Measurements from ENCODE around the gene STARD10. TPM values are rescaled to one million over a fixed set of nuclear protein-coding genes. Genes with fewer than 3 reads are reported as not detected.

The STARD10 gene
- total and polyA plus RNA-seq, 2 experiments from 2014 or later = 16.6 to 20.5 TPM

DNA sequence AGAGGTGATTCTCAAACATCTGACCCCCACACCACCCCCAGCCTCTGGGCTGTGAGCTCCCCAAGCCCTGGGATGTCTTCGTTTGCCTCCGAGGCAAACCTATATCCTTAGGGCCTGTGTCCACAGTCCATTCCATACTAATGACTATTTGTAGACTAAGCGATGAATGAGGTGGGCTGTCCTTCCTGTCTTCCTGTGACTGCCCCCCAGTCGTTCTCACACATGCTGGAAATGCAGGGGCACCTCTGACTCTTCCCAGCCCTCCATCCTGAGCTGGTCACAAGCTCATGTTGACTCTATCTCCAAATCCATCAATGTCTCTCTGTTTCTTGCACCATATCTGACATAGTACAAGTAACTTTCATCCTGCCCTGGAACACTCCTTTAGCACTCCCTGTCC, 25.1 kb upstream of the STARD10 start (continued):
- TF ChIP-seq, protein P1, sequence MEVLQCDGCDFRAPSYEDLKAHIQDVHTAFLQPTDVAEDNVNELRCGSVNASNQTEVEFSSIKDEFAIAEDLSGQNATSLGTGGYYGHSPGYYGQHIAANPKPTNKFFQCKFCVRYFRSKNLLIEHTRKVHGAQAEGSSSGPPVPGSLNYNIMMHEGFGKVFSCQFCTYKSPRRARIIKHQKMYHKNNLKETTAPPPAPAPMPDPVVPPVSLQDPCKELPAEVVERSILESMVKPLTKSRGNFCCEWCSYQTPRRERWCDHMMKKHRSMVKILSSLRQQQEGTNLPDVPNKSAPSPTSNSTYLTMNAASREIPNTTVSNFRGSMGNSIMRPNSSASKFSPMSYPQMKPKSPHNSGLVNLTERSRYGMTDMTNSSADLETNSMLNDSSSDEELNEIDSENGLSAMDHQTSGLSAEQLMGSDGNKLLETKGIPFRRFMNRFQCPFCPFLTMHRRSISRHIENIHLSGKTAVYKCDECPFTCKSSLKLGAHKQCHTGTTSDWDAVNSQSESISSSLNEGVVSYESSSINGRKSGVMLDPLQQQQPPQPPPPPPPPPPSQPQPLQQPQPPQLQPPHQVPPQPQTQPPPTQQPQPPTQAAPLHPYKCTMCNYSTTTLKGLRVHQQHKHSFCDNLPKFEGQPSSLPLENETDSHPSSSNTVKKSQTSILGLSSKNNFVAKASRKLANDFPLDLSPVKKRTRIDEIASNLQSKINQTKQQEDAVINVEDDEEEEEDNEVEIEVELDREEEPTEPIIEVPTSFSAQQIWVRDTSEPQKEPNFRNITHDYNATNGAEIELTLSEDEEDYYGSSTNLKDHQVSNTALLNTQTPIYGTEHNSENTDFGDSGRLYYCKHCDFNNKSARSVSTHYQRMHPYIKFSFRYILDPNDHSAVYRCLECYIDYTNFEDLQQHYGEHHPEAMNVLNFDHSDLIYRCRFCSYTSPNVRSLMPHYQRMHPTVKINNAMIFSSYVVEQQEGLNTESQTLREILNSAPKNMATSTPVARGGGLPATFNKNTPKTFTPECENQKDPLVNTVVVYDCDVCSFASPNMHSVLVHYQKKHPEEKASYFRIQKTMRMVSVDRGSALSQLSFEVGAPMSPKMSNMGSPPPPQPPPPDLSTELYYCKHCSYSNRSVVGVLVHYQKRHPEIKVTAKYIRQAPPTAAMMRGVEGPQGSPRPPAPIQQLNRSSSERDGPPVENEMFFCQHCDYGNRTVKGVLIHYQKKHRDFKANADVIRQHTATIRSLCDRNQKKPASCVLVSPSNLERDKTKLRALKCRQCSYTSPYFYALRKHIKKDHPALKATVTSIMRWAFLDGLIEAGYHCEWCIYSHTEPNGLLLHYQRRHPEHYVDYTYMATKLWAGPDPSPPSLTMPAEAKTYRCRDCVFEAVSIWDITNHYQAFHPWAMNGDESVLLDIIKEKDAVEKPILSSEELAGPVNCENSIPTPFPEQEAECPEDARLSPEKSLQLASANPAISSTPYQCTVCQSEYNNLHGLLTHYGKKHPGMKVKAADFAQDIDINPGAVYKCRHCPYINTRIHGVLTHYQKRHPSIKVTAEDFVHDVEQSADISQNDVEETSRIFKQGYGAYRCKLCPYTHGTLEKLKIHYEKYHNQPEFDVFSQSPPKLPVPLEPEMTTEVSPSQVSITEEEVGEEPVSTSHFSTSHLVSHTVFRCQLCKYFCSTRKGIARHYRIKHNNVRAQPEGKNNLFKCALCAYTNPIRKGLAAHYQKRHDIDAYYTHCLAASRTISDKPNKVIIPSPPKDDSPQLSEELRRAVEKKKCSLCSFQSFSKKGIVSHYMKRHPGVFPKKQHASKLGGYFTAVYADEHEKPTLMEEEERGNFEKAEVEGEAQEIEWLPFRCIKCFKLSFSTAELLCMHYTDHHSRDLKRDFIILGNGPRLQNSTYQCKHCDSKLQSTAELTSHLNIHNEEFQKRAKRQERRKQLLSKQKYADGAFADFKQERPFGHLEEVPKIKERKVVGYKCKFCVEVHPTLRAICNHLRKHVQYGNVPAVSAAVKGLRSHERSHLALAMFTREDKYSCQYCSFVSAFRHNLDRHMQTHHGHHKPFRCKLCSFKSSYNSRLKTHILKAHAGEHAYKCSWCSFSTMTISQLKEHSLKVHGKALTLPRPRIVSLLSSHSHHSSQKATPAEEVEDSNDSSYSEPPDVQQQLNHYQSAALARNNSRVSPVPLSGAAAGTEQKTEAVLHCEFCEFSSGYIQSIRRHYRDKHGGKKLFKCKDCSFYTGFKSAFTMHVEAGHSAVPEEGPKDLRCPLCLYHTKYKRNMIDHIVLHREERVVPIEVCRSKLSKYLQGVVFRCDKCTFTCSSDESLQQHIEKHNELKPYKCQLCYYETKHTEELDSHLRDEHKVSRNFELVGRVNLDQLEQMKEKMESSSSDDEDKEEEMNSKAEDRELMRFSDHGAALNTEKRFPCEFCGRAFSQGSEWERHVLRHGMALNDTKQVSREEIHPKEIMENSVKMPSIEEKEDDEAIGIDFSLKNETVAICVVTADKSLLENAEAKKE (CRISPR knock-in tag; IDR thresholded peaks at IDR 0.05) = no peak

DNA sequence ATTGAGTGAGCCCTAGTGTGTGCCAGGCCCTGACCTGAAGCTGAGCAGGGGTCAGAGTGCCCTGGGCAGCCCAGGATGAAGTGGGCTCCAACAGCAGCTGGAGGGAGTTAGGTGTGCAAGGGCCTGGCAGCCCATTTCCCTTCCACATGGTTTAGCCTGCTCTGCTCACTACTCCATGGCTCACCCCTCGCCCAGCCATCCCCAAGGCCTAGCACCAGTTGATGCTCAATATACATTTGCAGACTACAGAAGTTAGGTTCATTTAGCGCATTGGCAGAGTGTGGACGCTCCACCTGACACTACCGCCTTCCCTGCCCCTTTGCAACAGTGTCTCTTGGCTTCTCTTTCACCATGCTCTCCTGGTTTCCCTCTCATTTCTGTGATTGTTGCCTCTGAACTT, 24.1 kb upstream of the STARD10 start:
- no peaks in the 10 kb centered on the region for H3K36me3 ChIP-seq (ENCODE audit: insufficient read depth)
- H3K27me3 ChIP-seq (ENCODE audit: insufficient read depth) = peaks cover 20% of the 10 kb centered on the region
- peaks cover 8% of the 10 kb centered on the region; the same call in 1 of the 2 replicates for H3K4me1 ChIP-seq (ENCODE audit: insufficient read depth)
- no peak overlapping the region for H2AFZ ChIP-seq
- no peaks in the 10 kb centered on the region for H3K79me2 ChIP-seq (replicated peaks; ENCODE audit: insufficient read depth)
- H3K4me3 Mint-ChIP-seq = no peak overlapping the region; the same call in 2 of the 3 replicates
- H3K9me2 ChIP-seq (ENCODE audit: insufficient read depth) = no peaks in the 10 kb centered on the region
- H3K4me3 ChIP-seq = no peak overlapping the region
- no peak overlapping the region for H3K27ac Mint-ChIP-seq
- H3K36me3 Mint-ChIP-seq (ENCODE audit: low read depth) = peaks cover 6% of the 10 kb centered on the region; the same call in 1 of the 3 replicates
- H3F3A ChIP-seq (replicated peaks; ENCODE audit: low read depth) = peaks cover 15% of the 10 kb centered on the region
- peaks cover 35% of the 10 kb centered on the region for H3K4me1 Mint-ChIP-seq
- peaks cover 29% of the 10 kb centered on the region for H3K27me3 Mint-ChIP-seq (ENCODE audit: insufficient read depth, low read depth, poor library complexity)
- TF ChIP-seq POLR2AphosphoS5 (IDR thresholded peaks at IDR 0.05; ENCODE audit: low read depth) = no peak
- H3K4me2 ChIP-seq = no peak overlapping the region
- no peaks in the 10 kb centered on the region for H3K9me3 Mint-ChIP-seq
- H3K27ac ChIP-seq (ENCODE audit: low read depth) = no peak overlapping the region
- no peak for ATAC-seq
- no peak for DNase-seq (ENCODE audit: low spot score)
- no peaks in the 10 kb centered on the region for H4K20me1 ChIP-seq (replicated peaks; ENCODE audit: insufficient read depth)

DNA sequence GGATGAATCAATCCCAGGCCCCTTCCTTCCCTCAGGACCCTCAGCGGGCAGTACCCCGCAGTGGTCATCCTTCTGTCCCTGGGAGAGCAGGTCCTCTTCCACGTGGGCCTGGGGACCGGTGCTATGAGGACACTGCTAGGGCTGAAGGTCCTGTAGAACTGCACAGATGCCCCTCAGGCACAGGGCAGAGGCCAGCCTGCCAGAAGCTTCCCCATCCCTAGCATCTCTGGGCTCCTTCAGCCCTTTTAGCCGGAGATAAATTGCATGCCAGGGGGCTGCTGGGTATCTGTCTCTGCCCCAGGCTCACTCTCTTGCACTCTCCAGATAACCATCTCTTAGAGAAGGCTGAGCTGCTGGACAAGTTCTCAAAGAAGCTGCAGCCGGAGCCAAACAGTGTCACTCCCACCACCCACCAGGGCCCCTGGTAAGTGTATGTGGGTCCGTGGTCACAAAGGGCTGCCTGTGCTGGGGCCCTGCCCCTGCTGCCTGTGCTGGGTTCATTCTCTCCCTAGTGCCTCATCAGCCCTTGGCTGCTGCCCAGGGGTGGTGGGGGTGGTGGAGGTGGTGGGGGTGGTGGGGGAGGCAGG, 22.6 kb upstream of the STARD10 start:
- Histone ChIP-seq H3K79me2 (replicated peaks; ENCODE audit: insufficient read depth) (peaks cover 7% of the 10 kb centered on the region; the same call in 1 of the 2 replicates), H3K27me3 (ENCODE audit: insufficient read depth) (peaks cover 15% of the 10 kb centered on the region; the same call in 1 of the 2 replicates), H3K4me1 (ENCODE audit: insufficient read depth) (peaks cover 15% of the 10 kb centered on the region; the same call in 1 of the 2 replicates), H2AFZ (no peak overlapping the region), H3K36me3 (ENCODE audit: insufficient read depth) (0 out of 2 replicates have a peak, but pooled peaks cover 3% of the 10 kb centered on the region), H4K20me1 (replicated peaks; ENCODE audit: insufficient read depth) (no peaks in the 10 kb centered on the region; the same call in 1 of the 2 replicates), H3K9me2 (ENCODE audit: insufficient read depth) (no peaks in the 10 kb centered on the region), H3K4me2 (no peak overlapping the region), H3K4me3 (no peak overlapping the region), H3F3A (replicated peaks; ENCODE audit: low read depth) (peaks cover 15% of the 10 kb centered on the region), H3K27ac (ENCODE audit: low read depth) (no peak overlapping the region)
- Mint-ChIP-seq H3K27ac (no peak overlapping the region), H3K4me3 (no peak overlapping the region), H3K36me3 (ENCODE audit: low read depth) (peaks cover 15% of the 10 kb centered on the region; the same call in 1 of the 3 replicates), H3K27me3 (ENCODE audit: insufficient read depth, low read depth, poor library complexity) (peaks cover 26% of the 10 kb centered on the region), H3K9me3 (no peaks in the 10 kb centered on the region), H3K4me1 (peaks cover 44% of the 10 kb centered on the region)
- ATAC-seq = no peak
- DNase-seq (ENCODE audit: low spot score) = no peak
- TF ChIP-seq CREB1 (CRISPR knock-in tag; IDR thresholded peaks at IDR 0.05; ENCODE audit: low read depth) (no peak), EZH2 (IDR thresholded peaks at IDR 0.05; ENCODE audit: low read depth, unreplicated experiment) (no peak), EZH2phosphoT487 (IDR thresholded peaks at IDR 0.05; ENCODE audit: unreplicated experiment) (no peak), ZNF331 (CRISPR knock-in tag; IDR thresholded peaks at IDR 0.05; ENCODE audit: low read depth) (no peak), POLR2AphosphoS5 (IDR thresholded peaks at IDR 0.05; ENCODE audit: low read depth) (no peak), STAT1 (IDR thresholded peaks at IDR 0.05; ENCODE audit: unreplicated experiment) (no peak), ZNF114 (CRISPR knock-in tag; IDR thresholded peaks at IDR 0.05) (no peak)
- TF ChIP-seq, protein P2, sequence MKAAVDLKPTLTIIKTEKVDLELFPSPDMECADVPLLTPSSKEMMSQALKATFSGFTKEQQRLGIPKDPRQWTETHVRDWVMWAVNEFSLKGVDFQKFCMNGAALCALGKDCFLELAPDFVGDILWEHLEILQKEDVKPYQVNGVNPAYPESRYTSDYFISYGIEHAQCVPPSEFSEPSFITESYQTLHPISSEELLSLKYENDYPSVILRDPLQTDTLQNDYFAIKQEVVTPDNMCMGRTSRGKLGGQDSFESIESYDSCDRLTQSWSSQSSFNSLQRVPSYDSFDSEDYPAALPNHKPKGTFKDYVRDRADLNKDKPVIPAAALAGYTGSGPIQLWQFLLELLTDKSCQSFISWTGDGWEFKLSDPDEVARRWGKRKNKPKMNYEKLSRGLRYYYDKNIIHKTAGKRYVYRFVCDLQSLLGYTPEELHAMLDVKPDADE (IDR thresholded peaks at IDR 0.05) = no peak

Data from GM23338 (cell line).